ENCODE results near the gene DCHS1.

Gene DCHS1

DNA sequence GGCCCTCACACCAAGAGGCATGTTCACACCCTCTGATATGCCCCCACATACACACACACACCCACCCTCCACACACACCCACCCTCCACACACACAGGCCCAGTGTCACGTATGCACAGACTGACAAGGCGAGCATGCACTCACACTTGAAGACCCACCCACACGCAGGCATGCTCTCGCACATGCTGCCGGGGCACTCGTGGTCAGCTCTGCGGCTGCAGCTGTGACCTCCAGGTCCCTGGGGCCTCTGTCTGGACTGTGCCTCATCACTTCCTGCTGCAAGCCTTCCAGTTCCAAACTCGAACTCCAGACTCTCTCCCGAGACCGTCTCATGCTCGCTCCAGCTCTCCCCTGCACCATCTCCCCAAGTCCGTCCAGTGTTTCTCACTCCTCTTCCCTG lies 9.5 kb downstream of the DCHS1 start:
- DNase-seq = no peak

- DNase-seq = no peak
These were observed 12.7 kb downstream of the DCHS1 start for GRCh38 chr11:6642957-6643356.

GRCh38 chr11:6640985-6641701 lies 14.5 kb downstream of the DCHS1 start:
- DNase-seq = no peak

DNA sequence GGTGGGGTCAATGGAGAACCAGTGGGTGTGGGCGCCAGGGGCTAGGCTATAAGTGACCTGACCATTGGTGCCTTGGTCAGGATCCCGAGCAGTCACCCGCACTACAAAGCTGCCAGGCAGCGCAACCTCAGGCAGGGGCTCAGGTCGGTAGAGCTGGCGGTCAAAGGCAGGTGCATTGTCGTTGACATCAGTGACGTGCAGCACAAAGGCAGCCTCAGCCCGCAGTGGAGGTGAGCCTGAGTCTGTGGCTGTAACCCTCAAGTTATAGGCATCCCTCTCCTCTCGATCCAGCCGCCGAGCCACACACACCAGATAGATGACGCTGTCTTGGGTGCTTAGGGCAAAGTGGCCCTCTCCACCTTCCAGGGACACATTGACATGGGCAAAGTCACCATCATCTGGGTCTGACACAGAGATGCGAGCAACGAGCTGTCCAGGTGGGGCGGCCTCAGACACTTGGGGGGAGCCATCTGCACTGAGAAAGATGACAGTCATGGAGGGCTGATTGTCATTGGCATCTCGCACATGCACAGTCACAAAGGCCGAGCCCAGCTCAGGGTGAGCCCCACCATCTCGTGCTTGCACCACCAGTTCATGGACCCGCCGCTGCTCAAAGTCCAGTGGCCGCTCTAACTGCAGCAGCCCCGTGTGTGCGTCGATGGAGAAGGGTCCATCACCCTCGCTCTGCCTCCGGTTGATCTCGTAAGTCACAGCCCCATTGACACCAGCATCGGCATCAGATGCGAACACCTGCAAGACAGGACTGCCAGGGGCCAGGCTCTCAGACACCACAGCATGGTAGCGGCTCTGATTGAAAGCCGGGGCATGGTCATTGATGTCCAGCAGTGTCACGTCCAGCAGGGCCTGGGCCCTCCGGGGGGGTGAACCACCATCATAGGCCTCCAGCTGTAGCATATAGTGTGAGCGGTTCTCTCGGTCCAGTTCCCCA lies 15.3 kb downstream of the DCHS1 start:
- no peak for DNase-seq

DNA sequence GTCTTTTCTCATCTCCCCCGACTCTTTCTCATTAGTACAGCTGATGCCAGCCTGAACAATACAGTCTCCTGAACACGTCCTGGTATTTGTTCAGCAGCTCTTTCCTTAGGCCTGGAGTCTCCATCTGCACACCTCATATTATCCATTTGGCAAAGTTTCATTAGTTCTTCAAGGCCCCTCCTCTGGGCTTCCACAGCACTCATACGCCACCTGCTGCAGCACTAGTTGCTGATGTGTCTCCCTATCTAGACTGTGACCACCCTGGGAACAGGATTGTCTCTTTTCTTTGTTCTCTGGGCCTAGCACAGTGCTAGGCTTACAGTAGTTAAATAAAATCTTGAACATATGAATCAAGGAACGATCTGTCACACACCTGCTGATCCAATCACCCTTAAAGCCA lies 17.2 kb downstream of the DCHS1 start:
- DNase-seq = no peak

DNA sequence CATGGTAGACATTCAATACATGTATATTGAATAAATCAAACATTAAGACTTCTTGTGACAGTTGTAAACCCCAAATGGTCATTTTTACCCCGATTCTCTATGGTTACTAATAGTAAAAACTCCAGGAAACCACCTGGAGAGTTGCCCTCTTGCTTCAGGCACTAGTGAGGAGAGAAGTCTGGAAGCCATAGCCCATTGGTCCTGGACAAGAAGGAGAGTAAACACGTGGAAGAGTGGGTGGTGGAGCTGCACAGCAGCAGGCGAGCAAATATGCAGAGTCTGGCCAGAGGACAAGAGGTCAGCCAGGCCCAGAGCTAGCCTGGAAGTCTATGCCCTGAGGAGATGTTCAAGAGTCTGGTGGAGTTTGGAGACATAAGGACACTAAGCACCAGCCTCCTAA lies 17.7 kb downstream of the DCHS1 start:
- DNase-seq = no peak

GRCh38 chr11:6636480-6636879 lies 19.1 kb downstream of the DCHS1 start:
- no peak for DNase-seq

- no peak for DNase-seq
These were observed 20.3 kb downstream of the DCHS1 start for GRCh38 chr11:6635082-6635932.

DNA sequence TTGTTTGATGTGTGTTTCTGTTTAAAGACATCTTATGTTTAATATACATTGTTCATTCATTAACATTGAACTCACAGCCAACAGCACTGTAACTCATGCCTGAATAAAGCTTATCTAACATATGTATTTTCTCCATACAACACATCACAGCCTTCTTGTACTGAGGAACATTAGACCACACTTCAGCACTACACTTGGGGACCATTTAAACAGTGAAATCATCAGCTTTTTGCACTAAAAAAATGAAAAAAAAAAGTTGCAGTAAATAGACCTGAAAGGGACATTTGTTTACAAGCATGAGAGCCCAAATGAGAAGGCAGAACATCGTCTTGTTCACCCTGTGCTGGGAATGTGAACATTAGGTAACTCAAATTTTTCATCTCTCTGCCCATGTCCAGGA lies 21.1 kb downstream of the DCHS1 start:
- DNase-seq = no peak

DNA sequence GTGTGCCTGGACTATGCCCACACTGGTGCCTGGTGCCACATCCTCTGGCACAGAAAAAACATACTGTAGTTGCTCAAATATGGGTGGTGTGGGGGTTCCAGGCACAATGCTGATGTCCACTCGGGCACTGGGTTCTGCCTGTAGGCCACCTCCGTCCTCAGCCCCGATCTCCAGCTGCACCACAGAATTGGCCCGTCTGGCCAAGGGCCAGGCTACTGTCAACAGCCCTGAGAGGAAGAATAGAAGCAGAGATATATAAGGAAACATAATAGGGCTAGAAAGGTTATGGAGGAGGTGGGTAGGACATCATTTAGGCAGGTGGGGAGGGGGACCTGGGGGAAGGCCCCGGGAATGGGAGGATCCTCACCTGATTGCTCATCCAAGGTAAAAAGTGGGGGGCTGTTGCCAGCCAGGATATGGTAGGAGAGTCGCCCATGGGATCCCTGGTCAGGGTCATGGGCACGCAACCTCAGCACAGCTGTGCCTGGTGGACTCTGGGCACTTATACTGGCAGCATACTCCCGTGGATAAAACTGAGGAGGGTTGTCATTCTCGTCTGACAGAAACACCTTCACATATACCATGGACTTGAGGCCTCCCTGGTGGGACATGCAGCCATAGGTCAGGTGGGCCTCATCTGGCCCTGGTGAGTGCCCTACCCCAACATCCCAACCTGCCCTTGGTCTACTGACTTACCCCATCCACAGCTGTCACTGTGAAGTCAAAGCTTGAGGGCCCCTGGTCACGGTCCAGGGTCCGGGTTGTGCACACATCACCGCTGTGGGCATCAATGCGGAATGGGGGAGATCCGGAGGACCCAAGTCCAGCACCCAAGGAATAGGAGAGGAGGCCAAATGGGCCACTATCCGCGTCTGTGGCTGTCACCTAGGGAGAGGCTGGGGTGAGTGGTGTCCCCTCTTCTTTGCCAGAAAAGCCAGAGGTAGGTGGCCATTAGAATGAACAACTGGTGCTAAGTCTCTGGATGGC lies 21.9 kb downstream of the DCHS1 start:
- DNase-seq = no peak

DNA sequence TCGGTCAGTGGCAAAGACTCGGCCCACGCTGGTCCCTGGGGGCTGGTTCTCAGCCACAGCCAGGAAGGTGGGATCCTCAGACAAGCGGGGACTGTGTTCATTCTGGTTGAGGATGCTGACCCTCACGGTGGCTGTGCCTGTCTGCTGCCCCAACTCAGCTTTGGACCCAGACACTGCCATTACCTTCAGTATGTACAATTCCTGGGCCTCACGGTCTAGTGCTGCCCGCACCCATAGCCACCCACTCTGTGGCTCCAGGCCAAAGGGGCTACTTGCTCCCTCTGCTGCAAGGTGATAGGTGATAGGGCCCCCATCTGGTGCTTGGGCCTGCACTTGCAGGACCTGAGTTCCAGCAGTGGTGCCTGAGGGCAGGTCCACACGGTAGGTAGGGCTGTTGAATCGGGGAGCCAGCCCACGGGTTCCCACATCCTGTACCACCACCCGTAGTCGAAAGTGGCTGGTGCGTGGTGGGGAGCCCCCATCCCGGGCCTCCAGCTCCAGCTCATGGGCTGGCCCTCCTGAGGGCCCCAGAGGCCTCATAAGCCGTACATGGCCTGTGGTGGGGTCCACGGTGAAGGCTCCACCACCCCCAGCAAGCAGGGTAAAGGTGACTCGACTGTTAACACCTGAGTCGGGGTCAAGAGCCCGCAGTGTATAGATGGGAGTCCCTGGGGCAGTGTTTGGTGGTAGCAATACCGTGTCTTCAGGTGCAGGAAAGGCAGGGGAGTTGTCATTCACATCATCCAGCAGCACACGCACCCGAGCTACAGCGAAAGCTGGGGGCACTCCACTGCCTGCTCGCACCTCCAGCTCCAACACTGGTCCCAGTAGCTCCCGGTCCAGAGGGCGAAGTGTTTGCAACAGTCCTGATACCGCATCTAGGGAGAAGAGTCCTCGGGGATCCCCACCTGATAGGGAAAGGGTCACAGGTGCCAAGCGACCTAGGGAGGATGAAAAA lies 23.2 kb downstream of the DCHS1 start:
- no peak for DNase-seq

GRCh38 chr11:6631361-6631890 lies 24.2 kb downstream of the DCHS1 start:
- DNase-seq = no peak

GRCh38 chr11:6630632-6631291 lies 24.8 kb downstream of the DCHS1 start:
- DNase-seq = no peak

GRCh38 chr11:6629892-6630631 lies 25.5 kb downstream of the DCHS1 start:
- no peak for DNase-seq

DNA sequence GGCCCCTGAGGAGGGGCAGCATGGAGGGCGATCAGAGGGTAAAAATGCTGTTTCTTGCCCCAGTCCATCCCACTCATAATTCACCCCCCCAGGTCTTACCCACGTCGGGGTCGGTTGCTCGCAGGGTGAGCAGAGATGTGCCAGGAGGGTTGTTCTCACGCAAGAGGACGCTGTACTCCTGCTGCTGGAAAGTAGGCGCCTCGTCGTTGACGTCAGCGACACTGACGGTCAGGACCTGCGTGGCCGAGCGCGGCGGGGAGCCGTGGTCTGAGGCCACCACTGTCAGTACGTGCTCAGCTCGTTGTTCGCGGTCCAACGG lies 26.1 kb downstream of the DCHS1 start:
- no peak for DNase-seq

- DNase-seq = no peak
These were observed 27.1 kb downstream of the DCHS1 start for GRCh38 chr11:6628526-6628925.

GRCh38 chr11:6627762-6628241 lies 27.8 kb downstream of the DCHS1 start:
- DNase-seq = no peak

GRCh38 chr11:6626971-6627761 lies 28.4 kb downstream of the DCHS1 start:
- no peak for DNase-seq

All from NCI-H345 (cell line).